Heart right ventricle (tissue), 16 donors: ENCODE results near the gene HOXD8. TPM values are rescaled to one million over a fixed set of nuclear protein-coding genes. Genes with fewer than 3 reads are reported as not detected.
A peak's percentile ranks its signal among the peaks of the same experiment; 100 is the strongest.

Experiments used
- ATAC-seq, 8 donors: fragments of 200-7000 bp; cut with Tn5 transposase; one replicate each; pipeline ENCODE4 v1.9.1; 2020; ENCODE audit warnings: mild to moderate bottlenecking in 8 of 8, moderate library complexity in 8 of 8, moderate number of reproducible peaks in 1 of 8
- DNase-seq, 2 donors: peaks; one replicate each; pipeline ENCODE4 v3.0.0-alpha.2; 2020
- H3K27ac ChIP-seq, 10 donors: fragments of 200-600 bp; sonication (generic) in 2 of 10; one replicate each; pipeline versions ENCODE4 v1.5.0 to v1.8.0; 2020 to 2022; ENCODE audit warnings: mild to moderate bottlenecking in 3 of 10
- H3K27me3 ChIP-seq, 7 donors: fragments of 200-600 bp; one replicate each; pipeline ENCODE4 v1.8.0; 2021 to 2022; ENCODE audit warnings: mild to moderate bottlenecking in 2 of 7
- H3K36me3 ChIP-seq, 9 donors: fragments of 200-600 bp; sonication (generic) in 1 of 9; one replicate each; pipeline versions ENCODE4 v1.5.0 to v1.8.0; 2020 to 2022; ENCODE audit warnings: mild to moderate bottlenecking in 2 of 9
- H3K4me1 ChIP-seq, 9 donors: fragments of 200-600 bp; sonication (generic) in 1 of 9; one replicate each; pipeline versions ENCODE4 v1.5.0 to v1.8.0; 2020 to 2022; ENCODE audit warnings: mild to moderate bottlenecking in 4 of 9
- H3K4me3 ChIP-seq, 10 donors: fragments of 200-600 bp; sonication (generic) in 2 of 10; one replicate each; pipeline versions ENCODE4 v1.5.0 to v1.8.0; 2020 to 2022; ENCODE audit warnings: mild to moderate bottlenecking in 7 of 10, moderate library complexity in 2 of 10
- H3K9me3 ChIP-seq, 11 donors: fragments of 200-600 bp in 10 of 11; sonication (generic) in 2 of 11; one replicate each; pipeline versions ENCODE4 v1.5.0 to v1.8.0; 2013 to 2022; ENCODE audit warnings: mild to moderate bottlenecking in 2 of 11, control low read depth in 1 of 11, moderate library complexity in 1 of 11
- WGBS, 2 donors: extraction: QIAGEN DNeasy Blood & Tissue Kit; methylation state at CpG; one replicate each; pipeline ENCODE4 v1.1.7; 2013; ENCODE audit warnings: inconsistent platforms in 1 of 2; 5-methylcytosine and 5-hydroxymethylcytosine counted together
- intact Hi-C, 10 donors: fragments of 100-400 bp; cut with DNase I; formaldehyde crosslinking; loops; one replicate each; pipeline versions ENCODE4 v1.11.1 to v1.14.2; 2022
- polyA plus RNA-seq, 2 donors: library from polyadenylated mRNA; stranded (reverse); fragments of 200-250 nt; gene quantifications; one replicate each; pipeline ENCODE4 v1.2.3, GENCODE V29; 2013
- total RNA-seq, 10 donors: library from RNA; stranded (reverse); fragmentation: NEBNext Ultra II Directional in 3 of 10; extraction: Animal tissue kit (Norgen Biotek cat#: 25700) in 3 of 10; gene quantifications; one replicate each; pipeline versions ENCODE4 v1.2.1 to v1.2.4, GENCODE V29; 2021 to 2023
- TF ChIP-seq, protein P1 (sequence below), 9 donors: fragments of 200-600 bp; sonication (generic) in 2 of 9; IDR thresholded peaks; one replicate each; pipeline versions ENCODE4 v1.5.0 to v1.8.0; 2021 to 2022; ENCODE audit warnings: antibody characterized with exemption in 9 of 9, mild to moderate bottlenecking in 5 of 9, moderate library complexity in 1 of 9
- donor health status: Arrhythmogenic right ventricular cardiomyopathy.
- donor health status: ischemic (EF 13 %, LVEDD 7.1; RV severe dilation, severe dysfunction).
- donor health status: healthy with polysubstance abuse.
- donor health status: DM: no; HTN: yes; CAD: no.
- donor health status: DM: no; HTN: no; CAD: no.
- donor health status: ischemic (EF 25% LVEDD 6.9; RV normal size, moderate dysfunction).
- donor health status: ischemic (EF 25% LVEDD 5.7; RV mildly dilated, moderate dysfunction).
- donor health status: healthy.
- donor health status: DM: yes; HTN: yes; CAD: no.
- donor health status: Ischemic cardiomyopathy.
- donor health status: ischemic (EF 35%, LVEDD 5.7; RV mildly dilated, moderate dysfunction).
- donor health status: nonischemic (EF 11% LVEDD 7.7; RV severe dilation, severe dysfunction).
- donor health status: DM: yes; HTN: yes; CAD: no.
- donor health status: PGD.
- donor health status: ischemic (EF 29% LVEDD 5.4; RV normal size, mild dysfunction).
- donor health status: nonischemic (EF 23%, LVEDD 6.1; RV moderate dilation, normal function).

The HOXD8 gene
- total and polyA plus RNA-seq, 12 donors, result 0.26 to 1.5 (median 0.42) TPM; not detected in 2

DNA sequence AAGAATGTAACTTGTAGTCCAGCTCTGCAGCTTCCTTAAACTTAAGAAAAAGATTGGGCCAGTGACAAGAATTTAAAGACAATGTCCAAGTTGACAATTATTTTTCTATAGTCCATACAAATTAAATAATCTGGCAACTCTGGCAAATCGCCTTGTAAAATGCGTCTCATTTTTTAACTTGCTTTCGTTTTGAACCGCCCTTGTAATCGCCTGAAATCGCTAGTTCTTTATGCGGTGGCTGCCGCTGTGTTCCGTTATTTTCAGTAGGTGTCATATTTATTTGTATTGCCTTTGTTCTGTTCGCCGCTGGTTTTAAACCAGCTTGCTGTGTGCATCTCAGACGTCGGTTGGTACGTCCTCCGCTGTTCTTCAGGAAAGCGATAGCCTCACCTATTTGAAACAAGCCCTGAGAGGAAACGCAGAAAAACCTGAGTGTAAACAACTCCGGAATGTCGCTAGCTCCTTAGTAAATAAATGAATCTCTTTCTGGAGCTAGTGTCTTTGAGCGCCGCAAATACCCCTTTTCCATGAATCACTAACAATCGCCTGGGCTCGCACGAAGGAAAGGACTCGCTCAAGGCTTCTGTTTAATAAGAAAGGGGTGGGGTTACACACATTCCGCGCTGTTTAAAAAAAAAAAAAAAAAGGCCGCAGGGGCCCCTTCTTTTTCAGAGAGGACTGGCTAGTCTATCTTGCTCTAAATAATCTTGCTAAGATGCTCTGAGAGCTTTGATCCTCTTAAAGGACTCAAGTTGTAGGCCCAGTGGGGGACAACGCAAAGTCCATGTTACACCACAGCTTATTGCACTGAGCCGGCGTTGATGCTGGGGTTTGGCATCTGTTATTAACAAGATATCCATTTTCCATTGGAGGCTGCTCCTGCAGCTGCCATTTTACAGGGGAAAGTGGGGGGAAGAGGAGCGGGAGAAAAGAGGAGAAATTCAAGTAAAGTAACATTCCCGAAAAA, 3.0 kb downstream of the HOXD8 start:
- Histone ChIP-seq H3K36me3 (no peaks in the 10 kb centered on the region), H3K4me3 (peak overlapping the region in 6 of 10 donors; percentile 2 to 51 (median 26)), H3K27ac (peak overlapping the region in 1 of 10 donors; percentile 0), H3K9me3 (no peaks in the 10 kb centered on the region), H3K4me1 (peaks cover 0 to 47% (median 16%) of the 10 kb centered on the region in 9 donors), H3K27me3 (peaks cover 52 to 99% (median 96%) of the 10 kb centered on the region in 7 donors)
- TF ChIP-seq, protein P1, sequence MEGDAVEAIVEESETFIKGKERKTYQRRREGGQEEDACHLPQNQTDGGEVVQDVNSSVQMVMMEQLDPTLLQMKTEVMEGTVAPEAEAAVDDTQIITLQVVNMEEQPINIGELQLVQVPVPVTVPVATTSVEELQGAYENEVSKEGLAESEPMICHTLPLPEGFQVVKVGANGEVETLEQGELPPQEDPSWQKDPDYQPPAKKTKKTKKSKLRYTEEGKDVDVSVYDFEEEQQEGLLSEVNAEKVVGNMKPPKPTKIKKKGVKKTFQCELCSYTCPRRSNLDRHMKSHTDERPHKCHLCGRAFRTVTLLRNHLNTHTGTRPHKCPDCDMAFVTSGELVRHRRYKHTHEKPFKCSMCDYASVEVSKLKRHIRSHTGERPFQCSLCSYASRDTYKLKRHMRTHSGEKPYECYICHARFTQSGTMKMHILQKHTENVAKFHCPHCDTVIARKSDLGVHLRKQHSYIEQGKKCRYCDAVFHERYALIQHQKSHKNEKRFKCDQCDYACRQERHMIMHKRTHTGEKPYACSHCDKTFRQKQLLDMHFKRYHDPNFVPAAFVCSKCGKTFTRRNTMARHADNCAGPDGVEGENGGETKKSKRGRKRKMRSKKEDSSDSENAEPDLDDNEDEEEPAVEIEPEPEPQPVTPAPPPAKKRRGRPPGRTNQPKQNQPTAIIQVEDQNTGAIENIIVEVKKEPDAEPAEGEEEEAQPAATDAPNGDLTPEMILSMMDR (IDR thresholded peaks at IDR 0.05), result no peak
- DNase-seq, result no peak
- WGBS, 2 donors, result 9 to 16% methylated on average over 33 of the region's 33 CpGs
- intact Hi-C loops, result loop anchor here in 2 of 10 donors (5.0 to 10.0 kb wide), 2 partner anchors 320 to 682 kb away; no protein-coding TSS in a partner anchor
- no peak for ATAC-seq

DNA sequence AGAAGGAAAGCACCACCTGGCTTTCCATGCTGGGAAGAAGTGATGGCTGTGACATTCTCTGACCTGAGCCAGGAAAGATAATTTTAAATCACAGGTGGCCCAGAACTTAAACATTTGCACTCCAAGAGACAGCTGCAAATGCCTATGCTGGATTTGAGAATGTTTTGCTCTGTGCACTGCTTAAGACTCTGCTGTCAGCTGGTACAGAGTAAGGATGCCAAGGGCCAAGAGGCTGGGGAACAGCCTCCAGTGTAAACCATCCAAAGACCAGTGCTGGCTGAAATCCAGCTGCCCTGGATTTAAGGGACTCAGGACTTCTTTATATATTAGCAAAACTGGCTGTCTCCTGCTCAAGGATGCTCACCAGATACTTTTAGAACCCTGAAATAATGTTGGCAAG, 3.9 kb downstream of the HOXD8 start:
- DNase-seq (no peak), ATAC-seq (no peak)
- intact Hi-C loops, result loop anchor here in 2 of 10 donors (5.0 to 10.0 kb wide), 2 partner anchors 319 to 681 kb away; no protein-coding TSS in a partner anchor
- Histone ChIP-seq H3K9me3 (no peaks in the 10 kb centered on the region), H3K27me3 (peaks cover 55 to 100% (median 97%) of the 10 kb centered on the region in 7 donors), H3K4me3 (no peak overlapping the region), H3K36me3 (no peaks in the 10 kb centered on the region), H3K4me1 (peaks cover 0 to 43% (median 16%) of the 10 kb centered on the region in 9 donors), H3K27ac (no peak overlapping the region)
- TF ChIP-seq, protein P1 (IDR thresholded peaks at IDR 0.05), result no peak

DNA sequence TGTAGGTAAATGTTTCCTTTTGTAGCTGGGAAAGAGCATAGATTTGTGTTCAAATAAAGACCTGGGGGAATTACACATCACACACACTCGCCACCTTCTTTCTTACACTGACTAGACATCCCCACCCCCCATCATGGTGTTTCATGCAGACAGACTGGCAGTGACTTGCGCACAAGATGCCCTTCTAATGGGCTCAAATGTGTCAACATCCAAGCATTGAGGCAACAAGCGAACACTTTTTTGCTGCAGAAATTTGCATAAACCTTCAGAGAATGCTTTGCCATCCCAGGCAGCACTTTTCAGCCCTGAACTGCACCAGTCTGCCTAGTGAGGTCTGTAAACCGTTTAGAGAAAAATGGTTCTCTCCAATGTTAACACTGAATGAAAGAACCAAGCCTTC, 4.5 kb downstream of the HOXD8 start:
- no peak for ATAC-seq
- intact Hi-C loops, result loop anchor here in 2 of 10 donors (5.0 to 10.0 kb wide), 2 partner anchors 318 to 681 kb away; no protein-coding TSS in a partner anchor
- DNase-seq, result no peak
- H3K4me1 ChIP-seq, result peaks cover 0 to 37% (median 16%) of the 10 kb centered on the region in 9 donors
- peaks cover 58 to 100% (median 97%) of the 10 kb centered on the region in 7 donors for H3K27me3 ChIP-seq
- no peaks in the 10 kb centered on the region for H3K36me3 ChIP-seq
- TF ChIP-seq, protein P1 (IDR thresholded peaks at IDR 0.05), result no peak
- no peak overlapping the region for H3K4me3 ChIP-seq
- WGBS, 2 donors, result 26 to 41% methylated on average over 4 of the region's 4 CpGs
- H3K9me3 ChIP-seq, result no peaks in the 10 kb centered on the region
- H3K27ac ChIP-seq, result no peak overlapping the region

DNA sequence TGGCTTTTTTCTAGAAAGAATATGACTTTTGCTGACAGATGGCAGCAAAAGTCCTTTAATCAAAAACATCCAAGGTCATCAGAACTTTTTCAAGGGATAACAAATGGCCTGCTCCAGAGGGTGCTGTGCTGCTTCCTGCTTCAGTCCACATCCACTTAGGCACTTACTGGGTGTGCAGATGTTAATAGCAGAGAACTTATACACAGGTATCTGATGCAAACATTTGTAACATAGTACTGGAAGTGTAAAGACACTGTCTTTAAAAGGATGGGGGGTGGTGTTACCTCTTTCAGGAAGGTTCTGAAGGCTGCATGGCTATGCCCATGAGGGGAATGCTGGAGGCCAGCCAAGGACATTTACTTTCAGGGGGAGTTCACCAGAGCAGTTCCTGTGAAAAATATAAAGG, 5.5 kb downstream of the HOXD8 start:
- Histone ChIP-seq H3K27ac (no peak overlapping the region), H3K27me3 (peaks cover 54 to 100% (median 99%) of the 10 kb centered on the region in 7 donors), H3K4me3 (no peak overlapping the region), H3K36me3 (no peaks in the 10 kb centered on the region), H3K4me1 (peaks cover 0 to 32% (median 13%) of the 10 kb centered on the region in 9 donors), H3K9me3 (no peaks in the 10 kb centered on the region)
- TF ChIP-seq, protein P1 (IDR thresholded peaks at IDR 0.05), result no peak
- ATAC-seq (no peak), DNase-seq (no peak)
- intact Hi-C loops, result loop anchor here in 1 of 10 donors (10.0 kb wide), 1 partner anchor 680 kb away; no protein-coding TSS in a partner anchor
